Motor neuron (in vitro differentiated cells): ENCODE results near the gene ZFAND6. TPM values are rescaled to one million over a fixed set of nuclear protein-coding genes. Genes with fewer than 3 reads are reported as not detected.

ENCODE experiments used
- ATAC-seq, 8 experiments: fragments of 200-7000 bp; cut with Tn5 transposase; replicated peaks in 6 of 8; 2 replicates each; pipeline ENCODE4 v1.8.0; 2021; ENCODE audit warnings: mild to moderate bottlenecking in 8 of 8, moderate library complexity in 8 of 8
- H3K27ac ChIP-seq, 2 donors: fragments of 250-450 bp; sonication (Bioruptor Pico); 2 replicates each; pipeline ENCODE4 v1.9.0; 2021; ENCODE audit warnings: antibody characterized with exemption in 2 of 2, mild to moderate bottlenecking in 2 of 2, moderate library complexity in 1 of 2
- H3K4me1 ChIP-seq, 2 donors: fragments of 250-450 bp; sonication (Bioruptor Pico); replicated peaks in 1 of 2; 2 replicates each; pipeline ENCODE4 v1.6.1; 2021; ENCODE audit warnings: antibody characterized with exemption in 2 of 2, mild to moderate bottlenecking in 2 of 2, moderate library complexity in 1 of 2
- H3K4me3 ChIP-seq, 5 donors: fragments of 250-450 bp; sonication (Bioruptor Pico); 2 replicates each; pipeline ENCODE4 v1.9.0; 2021; ENCODE audit warnings: antibody characterized with exemption in 5 of 5, mild to moderate bottlenecking in 5 of 5, moderate library complexity in 4 of 5
- WGBS, 10 experiments: fragments of 450-650 bp; shearing (Covaris generic); methylation state at CpG; one replicate each; pipeline ENCODE4 v1.0.0; 2022; 5-methylcytosine and 5-hydroxymethylcytosine counted together
- in situ Hi-C, 9 experiments: fragments of 400-800 bp; cut with MboI; loops; one replicate each; pipeline ENCODE4 v1.15.0; 2021; ENCODE audit warnings: low sequenced_read_pairs in 9 of 9, low pct_unique_long_range_greater_than_20kb in 2 of 9; ENCODE audit not compliant: unreplicated experiment in 9 of 9
- total RNA-seq, 8 experiments: library from RNA; unstranded; fragments of 300-600 nt; gene quantifications; 2 replicates each; pipeline versions ENCODE4 v1.2.3 to v1.2.4, GENCODE V29; 2022

Gene ZFAND6
- total RNA-seq, 8 experiments from 2014 or later = 92.4 to 235 (median 127) TPM

DNA sequence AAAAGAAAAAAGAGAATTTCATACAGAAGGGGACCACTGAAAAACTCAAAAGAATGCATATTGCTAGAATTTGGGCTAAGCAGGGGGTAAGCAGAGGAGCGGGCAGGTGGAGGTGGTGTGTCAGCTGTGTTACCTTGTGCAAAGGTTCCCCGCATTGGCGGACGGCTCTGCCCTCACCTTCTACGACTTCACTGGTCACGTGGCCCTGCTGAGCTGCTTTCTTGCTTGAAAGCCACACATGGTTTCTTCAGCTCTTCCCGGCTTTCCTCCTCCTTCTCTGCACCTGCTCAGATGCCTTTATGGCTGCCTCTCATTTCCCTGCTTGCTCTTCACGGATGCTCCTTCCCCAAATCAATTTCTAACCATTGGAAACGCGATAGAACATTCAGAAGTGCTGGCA lies 123.8 kb downstream of the ZFAND6 start:
- no peaks in the 10 kb centered on the region for H3K4me1 ChIP-seq
- H3K4me3 ChIP-seq = no peak overlapping the region
- WGBS, 10 experiments = 72 to 100% (median 90%) methylated on average over 2 to 10 of the region's 10 CpGs; no CpG with 5 or more reads in 1 of the 10 experiments
- in situ Hi-C loops = no loop called here
- ATAC-seq = no peak
- H3K27ac ChIP-seq = no peak overlapping the region

DNA sequence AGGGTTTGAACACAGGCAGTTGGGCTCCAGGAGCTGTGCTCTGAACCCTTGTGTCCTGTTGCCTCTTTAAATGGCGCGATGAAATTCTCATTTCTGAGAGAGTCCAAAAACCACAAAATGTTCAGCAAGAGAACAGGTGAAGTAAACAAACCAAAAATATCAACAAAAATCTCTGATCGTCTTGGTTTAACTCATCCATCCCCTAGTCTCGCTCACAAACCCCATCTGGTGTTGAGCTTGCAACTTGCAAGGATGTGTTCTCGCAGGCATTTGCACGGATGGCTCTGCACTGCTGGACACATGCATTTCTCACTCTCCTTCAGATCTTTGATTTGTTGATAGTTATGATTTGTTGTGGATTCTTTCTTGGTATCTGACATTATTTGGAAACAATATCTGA lies 124.4 kb downstream of the ZFAND6 start:
- 60 to 100% (median 80%) methylated on average over 1 to 6 of the region's 6 CpGs; no CpG with 5 or more reads in 2 of the 10 experiments for WGBS, 10 experiments
- in situ Hi-C loops = no loop called here

DNA sequence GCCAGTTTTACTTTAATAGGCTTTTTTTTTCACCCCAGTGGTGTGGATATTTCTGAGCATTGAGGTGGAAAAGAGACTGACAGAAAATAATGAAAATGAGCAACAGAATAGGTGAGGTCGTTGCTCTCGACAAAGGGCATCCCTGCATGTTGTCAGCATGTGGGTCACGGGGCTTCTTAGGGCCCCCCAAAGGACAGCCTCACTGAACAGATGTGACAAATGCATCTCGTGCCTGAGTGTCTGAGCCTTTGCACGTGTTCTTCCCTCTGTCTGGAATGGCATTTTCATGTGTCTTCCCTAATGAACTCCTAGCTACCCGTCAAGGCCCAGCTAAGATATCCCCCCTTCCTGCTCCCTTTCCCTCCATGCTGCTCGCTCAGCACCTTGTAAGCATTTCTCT lies 125.1 kb downstream of the ZFAND6 start:
- Histone ChIP-seq H3K27ac (no peak overlapping the region), H3K4me1 (no peaks in the 10 kb centered on the region), H3K4me3 (no peak overlapping the region)
- ATAC-seq = peak in 5 of 8 experiments; percentile 18 to 91 (median 74)
- 33 to 100% (median 64%) methylated on average over 1 to 5 of the region's 7 CpGs; no CpG with 5 or more reads in 3 of the 10 experiments for WGBS, 10 experiments
- in situ Hi-C loops = no loop called here

More for the DNA sequence above, 124.4 kb downstream of the ZFAND6 start:
- no peak overlapping the region for H3K4me3 ChIP-seq
- H3K27ac ChIP-seq = no peak overlapping the region
- peak in 2 of 8 experiments; percentile 36 to 47 for ATAC-seq
- H3K4me1 ChIP-seq = no peaks in the 10 kb centered on the region

DNA sequence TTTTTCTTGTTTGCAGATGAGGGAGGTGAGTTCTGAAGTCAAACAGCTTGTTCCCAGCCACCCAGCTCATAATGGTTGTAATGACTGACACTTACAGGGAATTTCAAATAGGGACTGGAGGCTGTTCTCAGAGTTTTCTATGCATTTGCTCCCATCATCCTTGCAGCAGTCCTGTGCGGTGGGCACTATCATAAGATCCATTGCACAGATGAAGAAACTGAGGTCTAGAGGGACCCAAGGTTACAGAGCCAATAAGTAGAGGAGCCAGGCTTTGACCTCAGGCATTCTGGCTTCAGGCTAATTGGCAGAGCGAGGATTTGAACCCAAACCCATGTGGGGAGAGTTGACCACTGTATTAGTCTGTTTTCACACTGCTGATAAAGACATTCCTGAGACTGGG lies 125.7 kb downstream of the ZFAND6 start:
- H3K4me1 ChIP-seq = no peaks in the 10 kb centered on the region
- 20 to 100% (median 93%) methylated on average over 1 to 2 of the region's 2 CpGs; no CpG with 5 or more reads in 2 of the 10 experiments for WGBS, 10 experiments
- in situ Hi-C loops = no loop called here
- H3K27ac ChIP-seq = no peak overlapping the region
- no peak for ATAC-seq
- H3K4me3 ChIP-seq = no peak overlapping the region

DNA sequence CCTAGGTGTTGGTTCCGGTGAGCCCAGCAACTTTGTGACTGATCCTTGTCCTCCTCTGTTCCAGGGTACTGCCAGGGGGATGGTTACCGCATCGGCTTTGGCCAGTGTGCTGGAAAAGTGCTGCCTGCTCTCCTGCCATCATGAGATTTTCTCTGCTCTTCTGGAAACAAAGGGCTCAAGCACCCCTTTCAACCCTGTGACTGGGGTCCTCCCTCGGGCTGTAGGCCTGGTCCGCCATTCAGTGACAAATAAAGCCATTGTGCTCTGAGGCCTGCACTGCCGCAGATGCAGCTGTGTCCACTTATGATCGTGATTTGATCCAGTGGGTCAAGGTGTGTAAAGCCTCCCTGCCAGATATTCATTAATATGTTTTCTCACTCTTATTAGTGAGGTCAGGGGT lies 126.6 kb downstream of the ZFAND6 start:
- H3K4me3 ChIP-seq = no peak overlapping the region
- WGBS, 10 experiments = 75 to 100% (median 94%) methylated on average over 1 to 5 of the region's 7 CpGs; no CpG with 5 or more reads in 4 of the 10 experiments
- H3K27ac ChIP-seq = no peak overlapping the region
- ATAC-seq = no peak
- H3K4me1 ChIP-seq = no peaks in the 10 kb centered on the region
- in situ Hi-C loops = no loop called here

DNA sequence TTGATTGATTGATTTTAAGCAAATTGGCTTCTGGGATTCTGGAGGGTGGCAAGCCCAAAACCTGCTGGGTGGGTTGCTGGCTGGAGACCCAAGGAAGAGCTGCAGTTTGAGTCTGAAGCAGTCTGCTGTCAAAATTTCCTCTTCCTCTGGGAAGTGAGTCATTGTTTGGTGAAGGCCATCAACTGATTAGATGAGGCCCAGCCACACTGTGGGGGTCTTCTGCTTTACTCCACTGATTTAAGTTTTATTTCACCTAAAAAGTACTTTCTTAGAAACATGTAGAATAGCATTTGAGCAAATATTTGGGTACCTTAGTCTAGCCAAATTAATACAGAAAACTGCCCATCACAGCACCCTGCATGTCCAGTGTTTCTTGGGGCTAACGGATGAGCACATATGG lies 127.1 kb downstream of the ZFAND6 start:
- Histone ChIP-seq H3K4me1 (no peaks in the 10 kb centered on the region), H3K27ac (no peak overlapping the region), H3K4me3 (no peak overlapping the region)
- 86 to 100% (median 100%) methylated on average over 1 of the region's 1 CpG; no CpG with 5 or more reads in 5 of the 10 experiments for WGBS, 10 experiments
- in situ Hi-C loops = no loop called here
- no peak for ATAC-seq

Other genes starting within 250 kb of the ZFAND6 start
- 10 to 100 TPM in 3 of 8 experiments, 1 to 10 TPM in 5; 3.9 to 29.5 (median 6.9) TPM for gene MTHFS, start 162.7 kb upstream of the ZFAND6 start, total RNA-seq
- under 1 TPM in 2 of 8 experiments, not detected in 6; 0.54 to 0.92 TPM for gene BCL2A1, start 88.5 kb upstream of the ZFAND6 start, total RNA-seq
- 10 to 100 TPM in 4 of 8 experiments, 1 to 10 TPM in 4; 5.9 to 49.8 (median 11.4) TPM for gene FAH, start 93.3 kb downstream of the ZFAND6 start, total RNA-seq
- 10 to 100 TPM in 1 of 8 experiments, 1 to 10 TPM in 1, under 1 TPM in 6; under 0.01 to 10.9 (median 0.50) TPM for gene CTXND1, start 192.5 kb downstream of the ZFAND6 start, total RNA-seq